ENCODE data around the gene RBM10. TPM values are rescaled to one million over a fixed set of nuclear protein-coding genes. Genes with fewer than 3 reads are reported as not detected.

RBM10 gene
- total and polyA plus RNA-seq, 9 of the 15 experiments (the other 6 are each of a cell fraction or from before 2014, with no cell fraction given): 1.1 to 61.7 (median 31.5) TPM

- TF ChIP-seq, protein P1, sequence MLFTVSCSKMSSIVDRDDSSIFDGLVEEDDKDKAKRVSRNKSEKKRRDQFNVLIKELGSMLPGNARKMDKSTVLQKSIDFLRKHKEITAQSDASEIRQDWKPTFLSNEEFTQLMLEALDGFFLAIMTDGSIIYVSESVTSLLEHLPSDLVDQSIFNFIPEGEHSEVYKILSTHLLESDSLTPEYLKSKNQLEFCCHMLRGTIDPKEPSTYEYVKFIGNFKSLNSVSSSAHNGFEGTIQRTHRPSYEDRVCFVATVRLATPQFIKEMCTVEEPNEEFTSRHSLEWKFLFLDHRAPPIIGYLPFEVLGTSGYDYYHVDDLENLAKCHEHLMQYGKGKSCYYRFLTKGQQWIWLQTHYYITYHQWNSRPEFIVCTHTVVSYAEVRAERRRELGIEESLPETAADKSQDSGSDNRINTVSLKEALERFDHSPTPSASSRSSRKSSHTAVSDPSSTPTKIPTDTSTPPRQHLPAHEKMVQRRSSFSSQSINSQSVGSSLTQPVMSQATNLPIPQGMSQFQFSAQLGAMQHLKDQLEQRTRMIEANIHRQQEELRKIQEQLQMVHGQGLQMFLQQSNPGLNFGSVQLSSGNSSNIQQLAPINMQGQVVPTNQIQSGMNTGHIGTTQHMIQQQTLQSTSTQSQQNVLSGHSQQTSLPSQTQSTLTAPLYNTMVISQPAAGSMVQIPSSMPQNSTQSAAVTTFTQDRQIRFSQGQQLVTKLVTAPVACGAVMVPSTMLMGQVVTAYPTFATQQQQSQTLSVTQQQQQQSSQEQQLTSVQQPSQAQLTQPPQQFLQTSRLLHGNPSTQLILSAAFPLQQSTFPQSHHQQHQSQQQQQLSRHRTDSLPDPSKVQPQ (CRISPR knock-in tag; IDR thresholded peaks at IDR 0.05; ENCODE audit: borderline replicate concordance): no peak
- TF ChIP-seq, protein P2, sequence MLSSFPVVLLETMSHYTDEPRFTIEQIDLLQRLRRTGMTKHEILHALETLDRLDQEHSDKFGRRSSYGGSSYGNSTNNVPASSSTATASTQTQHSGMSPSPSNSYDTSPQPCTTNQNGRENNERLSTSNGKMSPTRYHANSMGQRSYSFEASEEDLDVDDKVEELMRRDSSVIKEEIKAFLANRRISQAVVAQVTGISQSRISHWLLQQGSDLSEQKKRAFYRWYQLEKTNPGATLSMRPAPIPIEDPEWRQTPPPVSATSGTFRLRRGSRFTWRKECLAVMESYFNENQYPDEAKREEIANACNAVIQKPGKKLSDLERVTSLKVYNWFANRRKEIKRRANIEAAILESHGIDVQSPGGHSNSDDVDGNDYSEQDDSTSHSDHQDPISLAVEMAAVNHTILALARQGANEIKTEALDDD (IDR thresholded peaks at IDR 0.05): 0 out of 2 replicates have a peak, but pooled peaks have one; percentile 33
- TF ChIP-seq ZFX (CRISPR knock-in tag; IDR thresholded peaks at IDR 0.05) (0 out of 2 replicates have a peak, but pooled peaks have one; percentile 9), RCOR1 (IDR thresholded peaks at IDR 0.05; ENCODE audit: borderline replicate concordance in 1 of 2, low read depth in 2 of 2, low read length in 2 of 2) (no peak), NFIC (IDR thresholded peaks at IDR 0.05) (no peak), ZNF699 (CRISPR knock-in tag; IDR thresholded peaks at IDR 0.05; ENCODE audit: insufficient replicate concordance) (no peak)
- TF ChIP-seq, protein P3, sequence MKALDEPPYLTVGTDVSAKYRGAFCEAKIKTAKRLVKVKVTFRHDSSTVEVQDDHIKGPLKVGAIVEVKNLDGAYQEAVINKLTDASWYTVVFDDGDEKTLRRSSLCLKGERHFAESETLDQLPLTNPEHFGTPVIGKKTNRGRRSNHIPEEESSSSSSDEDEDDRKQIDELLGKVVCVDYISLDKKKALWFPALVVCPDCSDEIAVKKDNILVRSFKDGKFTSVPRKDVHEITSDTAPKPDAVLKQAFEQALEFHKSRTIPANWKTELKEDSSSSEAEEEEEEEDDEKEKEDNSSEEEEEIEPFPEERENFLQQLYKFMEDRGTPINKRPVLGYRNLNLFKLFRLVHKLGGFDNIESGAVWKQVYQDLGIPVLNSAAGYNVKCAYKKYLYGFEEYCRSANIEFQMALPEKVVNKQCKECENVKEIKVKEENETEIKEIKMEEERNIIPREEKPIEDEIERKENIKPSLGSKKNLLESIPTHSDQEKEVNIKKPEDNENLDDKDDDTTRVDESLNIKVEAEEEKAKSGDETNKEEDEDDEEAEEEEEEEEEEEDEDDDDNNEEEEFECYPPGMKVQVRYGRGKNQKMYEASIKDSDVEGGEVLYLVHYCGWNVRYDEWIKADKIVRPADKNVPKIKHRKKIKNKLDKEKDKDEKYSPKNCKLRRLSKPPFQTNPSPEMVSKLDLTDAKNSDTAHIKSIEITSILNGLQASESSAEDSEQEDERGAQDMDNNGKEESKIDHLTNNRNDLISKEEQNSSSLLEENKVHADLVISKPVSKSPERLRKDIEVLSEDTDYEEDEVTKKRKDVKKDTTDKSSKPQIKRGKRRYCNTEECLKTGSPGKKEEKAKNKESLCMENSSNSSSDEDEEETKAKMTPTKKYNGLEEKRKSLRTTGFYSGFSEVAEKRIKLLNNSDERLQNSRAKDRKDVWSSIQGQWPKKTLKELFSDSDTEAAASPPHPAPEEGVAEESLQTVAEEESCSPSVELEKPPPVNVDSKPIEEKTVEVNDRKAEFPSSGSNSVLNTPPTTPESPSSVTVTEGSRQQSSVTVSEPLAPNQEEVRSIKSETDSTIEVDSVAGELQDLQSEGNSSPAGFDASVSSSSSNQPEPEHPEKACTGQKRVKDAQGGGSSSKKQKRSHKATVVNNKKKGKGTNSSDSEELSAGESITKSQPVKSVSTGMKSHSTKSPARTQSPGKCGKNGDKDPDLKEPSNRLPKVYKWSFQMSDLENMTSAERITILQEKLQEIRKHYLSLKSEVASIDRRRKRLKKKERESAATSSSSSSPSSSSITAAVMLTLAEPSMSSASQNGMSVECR (CRISPR knock-in tag; IDR thresholded peaks at IDR 0.05): 0 out of 2 replicates have a peak, but pooled peaks have one; percentile 8
These were observed 87.3 kb downstream of the RBM10 start (continued) for GRCh38 chrX:47232197-47232802.
